Mucosa of gallbladder (tissue), 1 donor: ENCODE data around the gene LRP1B. TPM values are rescaled to one million over a fixed set of nuclear protein-coding genes. Genes with fewer than 3 reads are reported as not detected.

Experiments used
- DNase-seq: peaks from one replicate; pipeline ENCODE4 v3.0.0-alpha.2; 2020; ENCODE audit warnings: low spot score
- total RNA-seq: library from RNA; stranded (reverse); gene quantifications from one replicate; pipeline ENCODE4 v1.2.1, GENCODE V29; 2021
- donor health status: DM: no; HTN: no; CAD: no.

Gene LRP1B
- total RNA-seq, 1 donor from 2014 or later = 0.26 TPM

DNA sequence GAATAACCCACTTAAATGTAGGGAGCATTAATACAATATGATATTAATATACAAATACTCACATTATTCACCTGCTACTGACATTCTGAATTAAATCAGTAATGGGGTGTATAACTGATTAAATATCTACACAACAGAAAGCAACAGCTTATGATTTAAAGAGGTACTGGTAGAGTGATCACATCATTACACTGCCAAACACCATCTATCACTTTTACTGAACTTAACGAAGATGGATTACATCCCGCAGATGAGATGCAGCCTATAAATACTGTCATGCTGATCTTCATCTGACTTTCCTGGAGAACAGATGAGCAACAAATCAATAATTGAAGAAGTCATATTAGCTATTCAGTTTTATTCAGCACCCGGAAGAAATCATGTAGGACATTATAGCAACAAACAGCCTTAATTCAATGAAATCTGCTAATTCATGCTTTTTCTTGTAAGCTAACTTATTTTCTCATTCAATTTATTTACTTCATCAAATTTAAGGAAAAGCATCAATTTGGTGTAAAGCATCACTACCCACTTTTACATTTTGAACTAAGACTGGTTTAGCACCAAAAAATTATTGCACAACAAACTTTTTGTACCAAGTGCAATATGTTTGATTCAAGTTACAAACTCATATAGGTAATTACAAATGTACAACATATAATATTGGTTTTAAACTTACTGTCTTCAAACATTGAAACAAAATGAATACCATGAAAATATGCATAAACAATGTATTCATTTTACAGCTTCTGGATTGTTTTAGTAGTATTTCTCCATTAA, 1509.0 kb downstream of the LRP1B start:
- DNase-seq = no peak

DNA sequence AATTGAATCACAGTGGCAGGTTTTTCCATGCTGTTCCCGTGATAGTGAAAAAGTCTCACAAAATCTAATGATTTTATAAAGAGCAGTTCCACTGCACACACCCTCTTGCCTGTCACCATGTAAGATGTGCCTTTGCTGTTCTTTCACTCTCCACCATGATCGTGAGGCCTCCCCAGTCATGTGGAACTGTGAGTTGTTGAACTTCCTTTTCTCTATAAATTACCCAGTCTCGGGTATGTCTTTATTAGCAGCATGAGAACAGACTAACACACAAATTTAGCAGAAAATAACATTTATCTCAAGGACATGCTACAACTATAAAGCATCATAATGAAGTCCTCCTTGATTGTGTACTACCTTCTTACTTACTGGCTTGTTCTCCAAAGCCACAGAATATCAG, 1526.0 kb downstream of the LRP1B start:
- no peak for DNase-seq

DNA sequence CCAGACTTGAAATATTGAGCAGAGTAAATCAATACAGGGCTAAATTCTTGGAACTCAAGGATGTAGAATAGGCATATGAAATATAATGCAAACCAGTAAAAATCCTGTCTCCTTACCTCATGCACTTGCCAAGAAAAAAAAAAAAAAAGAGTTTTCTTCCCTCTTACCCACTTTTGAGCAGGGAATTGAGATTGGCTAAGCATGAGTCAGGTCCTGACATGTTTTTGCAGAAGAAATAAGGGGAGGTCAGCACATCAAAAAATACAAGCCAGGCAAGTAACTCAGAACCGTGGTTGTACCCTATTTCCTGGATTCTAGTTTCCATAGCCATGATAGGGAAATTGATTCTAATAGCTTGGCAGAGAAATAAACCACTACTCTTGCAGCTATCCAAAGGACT, 1526.7 kb downstream of the LRP1B start:
- DNase-seq = no peak

DNA sequence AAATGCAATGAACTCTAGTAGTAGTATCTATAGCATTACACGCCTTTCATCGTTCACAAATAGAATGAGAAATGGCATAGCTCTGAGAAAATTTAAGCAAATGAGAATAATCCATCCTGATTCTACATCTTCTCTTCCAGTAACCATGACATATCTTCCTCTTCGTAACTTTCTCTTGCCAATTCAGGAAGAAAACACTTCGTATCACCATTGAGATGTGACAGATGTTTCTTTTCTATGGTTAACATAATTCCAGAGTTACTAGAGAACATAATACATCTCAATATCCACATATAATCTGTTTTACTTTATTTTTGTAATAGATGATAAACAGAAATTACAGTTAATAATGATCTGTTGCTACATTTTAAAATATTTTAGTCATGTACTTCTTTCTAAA, 1527.4 kb downstream of the LRP1B start:
- DNase-seq = no peak

DNA sequence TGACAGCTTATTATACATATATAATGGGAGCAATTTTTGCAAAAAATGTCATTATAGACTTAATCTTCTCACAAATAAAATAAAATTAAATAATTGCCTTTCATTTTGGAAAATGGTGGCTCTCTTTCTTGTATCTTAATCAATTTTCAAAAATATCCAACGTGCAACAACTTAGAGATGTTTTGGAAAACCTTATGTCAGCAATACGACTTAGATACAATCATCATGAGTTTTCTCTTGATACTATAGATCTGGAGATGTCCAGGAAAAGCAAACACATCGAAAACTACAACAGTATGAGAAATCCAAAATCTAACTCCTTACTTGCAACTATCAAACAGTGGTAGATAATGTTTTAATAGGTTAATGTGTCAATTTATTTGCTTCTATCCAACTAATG, 1529.0 kb downstream of the LRP1B start:
- DNase-seq = no peak

DNA sequence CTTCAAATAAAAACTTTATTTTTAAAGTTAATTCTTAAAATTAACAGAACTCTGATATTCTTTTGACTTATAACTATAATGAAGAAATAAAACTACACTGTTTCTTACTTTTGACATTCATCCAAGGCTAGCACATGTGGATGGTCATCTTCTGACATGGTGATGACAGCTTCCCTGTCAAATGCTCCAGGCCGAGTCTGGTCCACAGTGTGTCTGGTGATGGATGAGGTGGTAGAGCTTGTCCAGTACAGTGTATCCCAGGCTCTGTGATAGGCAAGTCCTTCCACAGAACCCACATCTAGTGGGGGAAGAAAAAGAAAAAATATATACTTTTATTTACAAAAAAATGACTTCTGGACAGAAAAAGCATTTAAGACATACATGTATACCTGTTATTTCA, 1529.5 kb downstream of the LRP1B start:
- DNase-seq = no peak

DNA sequence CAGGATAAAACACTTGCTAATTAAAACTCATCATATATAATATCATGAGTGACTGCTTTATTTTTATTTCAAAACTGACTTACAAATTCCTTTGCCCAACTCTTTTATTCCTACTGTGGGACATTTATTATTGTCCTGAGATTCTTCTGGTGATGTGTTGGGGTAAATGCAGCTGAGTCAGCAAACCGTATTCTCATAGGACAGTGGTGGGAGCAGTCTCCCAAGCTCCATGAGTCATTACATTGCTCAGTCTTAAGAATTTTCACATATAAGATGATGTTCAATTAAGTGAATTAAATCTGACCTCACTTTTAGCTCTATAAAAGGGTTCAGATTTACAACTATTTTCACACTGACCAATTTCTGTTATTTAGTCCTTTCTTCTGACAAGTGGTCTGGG, 1530.7 kb downstream of the LRP1B start:
- no peak for DNase-seq

DNA sequence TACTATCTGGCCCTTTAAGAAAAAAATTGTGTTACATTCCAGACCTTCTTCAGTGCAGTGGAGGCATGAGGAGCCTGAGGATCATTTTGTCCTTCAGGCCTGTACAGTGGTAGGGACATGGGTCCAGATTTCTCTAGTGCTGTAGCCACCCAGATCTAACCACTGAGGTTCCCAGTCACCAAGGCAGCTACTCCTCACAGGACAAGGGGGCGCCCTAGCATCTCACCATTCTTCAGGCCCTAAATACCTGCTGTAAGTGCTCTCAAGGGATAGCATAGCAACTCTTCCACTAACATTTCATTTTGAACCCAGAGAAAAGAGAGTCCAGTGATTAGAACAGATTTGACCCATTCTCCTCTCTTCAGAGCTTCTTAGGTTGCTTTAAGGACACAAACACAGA, 1533.0 kb downstream of the LRP1B start:
- DNase-seq = no peak

DNA sequence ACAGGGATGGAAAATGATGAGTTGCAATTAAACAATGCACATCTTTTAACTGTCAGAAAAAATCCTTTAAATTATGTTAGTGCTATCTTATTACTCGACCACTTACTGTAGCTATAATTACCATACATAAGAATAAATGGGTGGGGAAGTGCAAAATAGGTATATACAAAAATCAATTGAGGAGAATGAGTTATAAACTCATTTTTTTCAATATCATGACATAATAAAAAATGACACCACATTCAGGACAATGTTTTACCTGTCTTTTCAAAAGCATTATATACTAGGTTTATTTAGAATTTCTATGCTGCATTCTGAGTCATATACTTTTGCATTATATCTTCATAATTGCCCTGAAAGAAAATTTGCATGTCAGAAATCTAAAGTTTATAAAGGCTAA, 1533.6 kb downstream of the LRP1B start:
- DNase-seq = no peak

DNA sequence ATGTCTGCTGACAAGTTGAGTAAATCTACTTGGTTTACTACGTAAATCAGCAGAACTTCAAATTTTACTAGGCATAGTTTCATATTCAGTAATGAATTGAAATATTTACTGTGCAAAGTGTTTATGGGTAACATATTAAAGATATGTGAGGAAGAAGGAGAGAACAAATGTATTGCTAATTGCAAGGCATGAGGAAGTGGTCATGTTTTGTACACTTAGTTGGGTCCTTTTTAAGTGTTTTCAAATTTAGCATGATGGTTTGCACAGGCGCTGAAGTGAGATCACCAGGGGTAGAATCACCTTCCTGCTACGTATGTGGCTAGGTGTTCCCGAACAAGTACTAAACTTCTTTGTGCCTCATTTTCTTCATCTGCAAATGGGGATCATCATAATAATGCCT, 1534.4 kb downstream of the LRP1B start:
- DNase-seq = no peak

DNA sequence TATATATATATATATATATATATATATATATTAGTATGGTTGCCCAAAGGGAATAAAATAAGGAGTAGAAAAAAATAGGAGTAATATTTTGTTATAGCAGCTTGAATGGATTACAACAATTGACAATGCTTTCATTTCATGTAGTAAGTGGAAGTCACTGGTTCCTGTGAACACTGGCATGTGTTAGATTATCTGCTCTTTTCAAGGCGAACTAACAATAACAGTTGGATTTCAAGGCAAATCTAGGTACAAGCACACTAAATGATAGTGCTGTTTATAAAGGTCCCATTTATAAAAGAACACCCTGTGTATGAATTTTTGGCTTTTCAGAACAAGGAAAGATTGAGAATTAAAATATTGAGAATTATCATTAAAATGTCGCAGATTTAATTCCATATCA, 1535.7 kb downstream of the LRP1B start:
- no peak for DNase-seq

DNA sequence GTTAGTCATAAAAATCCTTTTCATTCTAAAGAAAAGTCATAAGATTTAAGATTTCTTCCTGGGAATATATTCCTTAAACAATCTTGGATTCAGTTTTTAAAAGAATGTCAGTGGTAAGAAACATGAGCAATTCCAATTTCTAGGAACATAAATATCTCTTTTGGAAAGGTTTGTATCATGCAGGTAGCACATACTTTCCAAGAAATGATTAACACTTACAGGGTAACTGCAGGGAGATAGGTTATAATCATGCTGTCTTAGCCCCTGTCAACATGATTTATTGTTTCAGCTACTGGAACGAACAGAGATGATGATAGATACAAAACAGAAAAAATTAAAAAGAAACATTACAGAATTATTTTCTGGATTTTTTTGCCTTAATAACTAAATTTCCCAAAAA, 1537.7 kb downstream of the LRP1B start:
- no peak for DNase-seq

DNA sequence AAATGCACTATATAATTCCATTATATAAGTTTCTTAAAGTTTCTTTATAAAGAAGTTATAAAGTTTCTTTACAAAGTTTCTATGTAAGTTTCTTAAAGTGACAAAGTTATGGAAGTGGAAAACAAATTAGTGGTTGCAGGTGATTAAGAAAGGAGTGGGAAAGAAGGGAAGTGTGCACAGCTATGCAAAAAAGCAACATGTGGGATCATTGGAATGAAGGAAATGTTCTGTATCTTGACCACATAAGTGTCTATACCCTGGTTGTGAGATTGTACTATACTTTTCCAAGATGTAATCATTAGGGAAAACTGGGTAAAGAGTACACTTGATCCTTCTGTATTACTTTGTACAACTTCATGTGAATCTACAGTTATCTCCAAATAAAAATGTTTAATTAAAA, 1541.1 kb downstream of the LRP1B start:
- DNase-seq = no peak

DNA sequence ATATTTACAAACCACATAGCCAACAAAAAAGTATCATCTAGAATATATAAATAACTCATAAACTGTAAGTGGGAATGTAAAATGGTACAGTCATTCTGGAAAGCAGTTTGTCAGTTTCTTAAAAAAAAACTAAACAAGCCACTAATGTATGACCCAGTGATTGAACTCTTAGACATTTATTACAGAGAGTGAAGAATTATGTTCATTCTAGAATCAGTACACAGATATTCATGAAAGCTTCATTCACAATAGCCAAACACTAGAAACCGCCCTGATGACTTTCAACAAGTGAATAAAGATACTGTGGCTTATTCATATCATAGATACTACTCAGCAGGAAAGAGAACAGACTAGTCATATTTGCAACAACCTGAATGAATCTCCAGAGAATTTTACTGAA, 1541.5 kb downstream of the LRP1B start:
- DNase-seq = no peak

DNA sequence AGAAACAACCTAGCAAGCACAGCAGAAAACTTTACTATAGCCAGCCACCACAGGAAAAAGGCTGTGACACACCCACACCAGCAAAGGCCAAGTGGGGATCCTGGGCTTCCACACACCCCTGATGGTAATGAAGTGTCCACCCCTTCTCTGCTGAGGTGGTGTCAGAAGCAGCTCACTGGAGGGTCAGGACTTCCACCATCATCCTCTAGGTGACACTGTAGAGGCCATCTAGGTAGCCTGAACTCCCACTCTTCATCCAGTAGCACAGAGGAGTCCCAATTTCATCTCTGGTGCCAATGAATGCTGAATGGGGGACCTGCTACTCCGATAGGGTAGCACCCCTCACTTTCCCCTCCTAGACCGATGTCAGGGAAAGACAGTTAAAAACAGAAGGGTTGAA, 1544.4 kb downstream of the LRP1B start:
- DNase-seq = no peak

DNA sequence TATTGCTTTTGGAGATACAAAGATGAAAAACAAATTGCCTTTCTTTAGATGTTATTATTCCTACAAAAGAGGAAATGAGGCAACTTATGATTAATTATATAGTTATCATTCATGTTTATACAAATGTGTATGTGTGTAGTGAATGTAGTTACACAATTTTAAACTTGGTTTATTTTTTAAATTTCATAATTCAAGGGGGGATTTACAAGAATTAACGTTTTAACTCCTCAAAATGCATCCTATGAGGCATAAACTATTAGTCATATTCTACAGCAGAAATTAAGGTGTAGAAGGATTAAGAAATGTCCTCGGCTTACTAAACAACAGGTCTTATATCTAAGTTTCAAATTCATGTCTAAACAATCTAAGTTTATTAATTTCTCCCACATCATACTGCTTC, 1545.8 kb downstream of the LRP1B start:
- no peak for DNase-seq

DNA sequence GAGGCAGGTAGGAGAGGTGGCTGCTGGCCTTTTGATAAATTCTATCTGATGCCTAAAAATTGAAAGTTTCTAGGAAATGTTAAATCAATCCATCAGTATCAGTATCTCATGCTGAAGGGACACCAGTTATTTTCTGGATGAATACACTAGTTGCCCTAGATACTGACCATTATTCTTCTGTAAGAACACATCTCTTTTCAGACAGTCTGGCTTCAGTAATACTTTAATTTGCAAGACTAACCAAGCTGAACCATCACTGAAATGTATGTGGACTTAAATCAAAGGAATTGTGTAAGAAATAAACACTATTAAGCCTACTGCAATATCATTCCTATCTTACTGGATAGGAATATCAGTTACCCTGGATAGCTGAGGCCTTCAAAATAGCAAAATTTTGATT, 1546.3 kb downstream of the LRP1B start:
- DNase-seq = no peak

DNA sequence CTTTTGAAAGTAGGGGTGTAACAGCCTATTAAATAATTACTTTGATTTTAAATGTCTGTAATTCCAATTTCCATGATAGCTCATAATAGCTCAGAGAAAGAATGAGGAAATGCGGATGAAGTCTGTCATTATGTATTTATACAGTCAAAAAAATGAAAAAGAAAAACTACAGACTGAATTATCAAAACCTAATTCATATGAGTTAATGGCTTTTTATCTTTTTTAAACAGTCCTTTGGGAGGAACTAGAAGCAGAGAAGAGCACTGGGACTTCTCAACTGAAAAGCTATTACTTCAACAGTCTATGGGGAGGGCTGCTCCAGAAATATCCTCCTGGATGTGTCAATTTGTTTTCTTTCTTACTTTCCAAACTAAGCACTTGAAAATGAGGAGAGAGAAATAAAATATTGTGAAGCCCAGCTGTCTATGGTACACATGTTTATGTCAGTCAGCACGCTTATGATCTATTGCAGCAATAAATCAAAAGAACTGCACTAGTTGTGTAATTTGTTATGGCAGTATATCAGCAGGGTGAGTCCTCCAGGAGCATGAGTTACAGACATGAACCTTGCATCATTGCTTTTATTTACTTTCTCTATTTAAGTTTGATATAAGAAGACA, 1550.2 kb downstream of the LRP1B start:
- DNase-seq = no peak

DNA sequence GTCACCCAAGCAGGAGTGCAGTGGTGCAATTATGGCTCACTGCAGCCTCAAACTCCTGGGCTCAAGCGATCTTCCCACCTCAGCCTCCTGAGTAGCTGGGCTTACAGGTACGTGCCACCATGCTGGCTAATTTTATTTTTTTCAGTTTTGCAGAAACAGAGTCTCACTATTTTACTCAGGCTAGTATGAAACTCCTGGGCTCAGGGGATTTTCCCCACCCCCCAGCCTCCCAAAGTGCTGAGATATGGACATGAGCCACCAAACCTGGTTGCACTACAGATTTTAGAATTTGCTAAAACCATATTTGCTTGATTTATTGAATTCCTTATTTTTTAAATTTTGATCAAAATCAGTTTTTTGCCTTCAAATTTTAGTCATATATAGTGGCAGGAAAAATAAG, 1553.4 kb downstream of the LRP1B start:
- no peak for DNase-seq

DNA sequence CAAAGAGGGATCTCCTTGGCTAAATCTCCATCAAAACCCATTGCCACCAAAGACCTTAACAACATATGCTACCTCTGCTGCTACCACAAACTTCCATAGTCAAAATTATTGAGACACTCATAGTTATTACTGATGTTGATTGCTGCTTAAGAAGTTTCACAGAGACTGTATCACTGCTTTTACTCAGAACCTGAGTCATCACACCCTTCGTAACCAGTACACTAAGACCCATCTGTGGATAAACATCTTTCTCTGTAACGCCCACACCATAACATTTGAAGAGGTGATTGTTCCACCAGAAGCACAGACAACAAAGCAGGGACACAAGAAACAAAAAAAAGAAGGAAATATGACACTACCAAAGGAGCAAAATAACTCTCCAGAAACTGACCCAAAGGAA, 1563.1 kb downstream of the LRP1B start:
- no peak for DNase-seq

DNA sequence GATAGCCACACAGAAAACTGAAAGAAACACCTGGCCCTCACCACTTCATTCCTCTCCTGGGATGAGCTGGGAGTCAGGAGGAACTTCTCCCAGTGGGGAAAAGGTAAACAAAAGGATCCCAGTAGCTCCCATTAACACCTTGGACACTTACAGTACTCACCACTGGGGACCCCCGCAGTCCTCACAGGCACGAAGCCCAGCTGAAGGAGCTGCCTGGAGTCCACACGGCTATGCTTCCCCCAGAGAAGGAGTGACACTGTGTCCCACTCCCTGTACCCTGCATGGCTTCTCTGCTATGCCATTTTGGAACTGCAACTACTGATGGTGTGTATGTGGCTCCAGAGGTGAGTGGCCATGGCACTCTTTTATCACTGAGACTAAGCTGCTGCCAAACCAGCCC, 1565.1 kb downstream of the LRP1B start:
- DNase-seq = no peak

DNA sequence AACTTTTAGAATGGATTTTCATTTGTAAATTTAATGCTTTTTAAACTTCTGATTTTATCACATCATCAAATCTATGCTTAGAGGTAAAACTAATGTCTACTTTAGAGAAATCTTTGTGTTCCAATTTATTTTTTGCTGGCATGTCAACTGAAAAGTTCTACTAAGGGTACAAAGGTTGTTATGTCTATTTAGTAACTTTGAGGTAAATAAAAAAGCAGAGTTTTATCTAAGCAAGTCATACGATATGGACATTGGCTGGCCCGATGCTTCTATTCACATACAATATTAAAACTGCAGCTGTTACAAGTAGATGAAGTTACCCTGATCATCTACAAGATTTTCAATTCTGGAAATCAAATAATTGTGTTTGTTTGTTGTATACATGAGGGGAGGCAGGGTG, 1575.1 kb downstream of the LRP1B start:
- no peak for DNase-seq

DNA sequence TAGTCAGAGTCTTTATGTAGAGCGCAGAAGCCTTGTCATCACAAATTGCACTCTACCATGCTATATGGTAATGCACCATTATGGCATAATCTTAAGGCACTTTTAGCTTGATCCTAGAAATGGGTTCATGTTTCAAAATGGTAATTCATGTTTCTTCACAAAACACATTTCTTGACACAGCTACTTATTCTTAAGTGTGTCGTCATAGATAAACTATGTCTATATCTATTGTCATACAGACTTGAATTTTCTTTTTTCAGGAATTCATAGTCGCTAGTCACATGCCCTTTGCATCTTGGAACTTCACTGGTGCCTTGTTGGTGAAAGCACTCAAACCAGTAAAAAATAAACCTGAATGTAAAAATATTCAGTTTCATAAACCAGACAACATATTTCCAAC, 1578.2 kb downstream of the LRP1B start:
- DNase-seq = no peak

DNA sequence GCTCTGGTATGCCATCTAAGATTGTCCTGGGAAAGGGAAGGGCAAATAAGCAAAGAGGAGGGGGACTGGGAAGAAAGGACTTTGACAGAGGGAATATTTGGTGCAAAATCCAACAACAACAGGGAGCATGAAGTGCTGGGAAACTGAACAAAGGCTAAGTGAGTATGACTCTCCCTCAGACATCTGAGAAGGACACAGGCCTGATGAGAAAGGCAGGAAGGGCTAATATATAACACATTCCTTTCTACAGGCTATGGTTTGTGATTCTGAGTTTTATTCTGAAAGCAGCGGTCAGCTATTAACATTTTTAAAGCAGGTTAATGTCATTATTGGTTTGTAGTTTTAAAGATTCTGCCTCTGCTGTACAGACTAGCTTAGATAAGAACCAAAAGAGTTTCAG, 1579.5 kb downstream of the LRP1B start:
- DNase-seq = no peak
